GM23338 (cell line): ENCODE results near the gene ATG9B. TPM values are rescaled to one million over a fixed set of nuclear protein-coding genes. Genes with fewer than 3 reads are reported as not detected.
A peak's percentile ranks its signal among the peaks of the same experiment; 100 is the strongest.

Experiments used
- ATAC-seq: fragments of 200-7000 bp; cut with Tn5 transposase; 3 replicates; pipeline ENCODE4 v1.9.1; 2020
- DNase-seq: peaks from one replicate; pipeline ENCODE4 v3.0.0-alpha.2; 2015; ENCODE audit warnings: low spot score
- H2AFZ ChIP-seq: fragments of 200-600 bp; sonication (generic); 2 replicates; pipeline ENCODE4 v1.8.0; 2016; ENCODE audit warnings: antibody characterized with exemption, mild to moderate bottlenecking, moderate library complexity
- H3F3A ChIP-seq: fragments of 200-600 bp; sonication (generic); replicated peaks from 2 replicates; pipeline ENCODE4 v1.8.0; 2017; ENCODE audit warnings: antibody characterized with exemption, mixed run types, low read depth
- H3K27ac ChIP-seq: fragments of 200-600 bp; sonication (generic); 2 replicates; pipeline ENCODE4 v1.6.1; 2016; ENCODE audit warnings: low read depth
- H3K27me3 ChIP-seq: fragments of 200-600 bp; sonication (generic); 2 replicates; pipeline ENCODE4 v1.8.0; 2016; ENCODE audit warnings: mild to moderate bottlenecking, mixed run types, moderate library complexity; ENCODE audit not compliant: insufficient read depth
- H3K36me3 ChIP-seq: fragments of 200-600 bp; sonication (generic); 2 replicates; pipeline ENCODE4 v1.8.0; 2016; ENCODE audit warnings: mild to moderate bottlenecking; ENCODE audit not compliant: insufficient read depth
- H3K4me1 ChIP-seq: fragments of 200-600 bp; sonication (generic); 2 replicates; pipeline ENCODE4 v1.8.0; 2016; ENCODE audit warnings: mild to moderate bottlenecking, moderate library complexity; ENCODE audit not compliant: insufficient read depth
- H3K4me2 ChIP-seq: fragments of 200-600 bp; sonication (generic); 2 replicates; pipeline ENCODE4 v1.7.1; 2017; ENCODE audit warnings: mixed run types
- H3K4me3 ChIP-seq: fragments of 200-600 bp; sonication (generic); 2 replicates; pipeline ENCODE4 v1.6.1; 2016; ENCODE audit warnings: mixed run types
- H3K79me2 ChIP-seq: fragments of 200-600 bp; sonication (generic); replicated peaks from 2 replicates; pipeline ENCODE4 v1.8.0; 2017; ENCODE audit warnings: mild to moderate bottlenecking; ENCODE audit not compliant: insufficient read depth
- H3K9me2 ChIP-seq: fragments of 200-600 bp; sonication (generic); 2 replicates; pipeline ENCODE4 v1.8.0; 2017; ENCODE audit not compliant: insufficient read depth
- H4K20me1 ChIP-seq: fragments of 200-600 bp; sonication (generic); replicated peaks from 2 replicates; pipeline ENCODE4 v1.8.0; 2017; ENCODE audit warnings: mild to moderate bottlenecking; ENCODE audit not compliant: insufficient read depth
- H3K27ac Mint-ChIP-seq: 2 replicates; pipeline ENCODE4 v1.8.0; 2020; ENCODE audit warnings: inconsistent platforms, mild to moderate bottlenecking, moderate library complexity, mixed read lengths
- H3K27me3 Mint-ChIP-seq: 3 replicates; pipeline ENCODE4 v1.8.0; 2022; ENCODE audit warnings: low read depth, mild to moderate bottlenecking, moderate library complexity, mixed read lengths, inconsistent platforms; ENCODE audit not compliant: insufficient read depth, poor library complexity
- H3K36me3 Mint-ChIP-seq: 3 replicates; pipeline ENCODE4 v1.8.0; 2021; ENCODE audit warnings: low read depth, mild to moderate bottlenecking, inconsistent platforms, moderate library complexity, mixed read lengths
- H3K4me1 Mint-ChIP-seq: 3 replicates; pipeline ENCODE4 v1.8.0; 2020; ENCODE audit warnings: mild to moderate bottlenecking, inconsistent platforms, mixed read lengths
- H3K4me3 Mint-ChIP-seq: 3 replicates; pipeline ENCODE4 v1.8.0; 2021; ENCODE audit warnings: moderate library complexity, mild to moderate bottlenecking, inconsistent platforms, mixed read lengths
- H3K9me3 Mint-ChIP-seq: 3 replicates; pipeline ENCODE4 v1.8.0; 2020; ENCODE audit warnings: moderate library complexity, mild to moderate bottlenecking, inconsistent platforms, mixed read lengths
- EZH2 ChIP-seq: fragments of 200-600 bp; sonication (generic); IDR thresholded peaks from one replicate; pipeline ENCODE4 v1.8.0; 2017; ENCODE audit warnings: antibody characterized with exemption, mild to moderate bottlenecking, low read depth; ENCODE audit not compliant: unreplicated experiment
- EZH2phosphoT487 ChIP-seq: fragments of 200-600 bp; sonication (generic); IDR thresholded peaks from one replicate; pipeline ENCODE4 v1.8.1; 2018; ENCODE audit warnings: antibody characterized with exemption; ENCODE audit not compliant: unreplicated experiment
- JUNB ChIP-seq: IDR thresholded peaks from one replicate; pipeline ENCODE4 v1.6.1; 2016; ENCODE audit warnings: antibody characterized with exemption; ENCODE audit not compliant: unreplicated experiment
- polyA plus RNA-seq: library from polyadenylated mRNA; unstranded; fragments of >200 nt; fragmentation: Nextera tagmentation; extraction: Ambion mirVana; gene quantifications from 2 replicates; pipeline ENCODE4 v1.2.1, GENCODE V29; 2016
- total RNA-seq: library from RNA; depleted of rRNA; stranded (reverse); fragments of >200 nt; shearing (Covaris generic); gene quantifications from 2 replicates; pipeline ENCODE4 v1.2.3, GENCODE V29; 2014
- TF ChIP-seq, protein P1 (sequence below): IDR thresholded peaks from one replicate; pipeline ENCODE4 v1.6.1; 2018; ENCODE audit warnings: antibody characterized with exemption; ENCODE audit not compliant: unreplicated experiment
- TF ChIP-seq, protein P2 (sequence below): fragments of 250-450 bp; sonication (Bioruptor Pico); IDR thresholded peaks from 2 replicates; pipeline ENCODE4 v1.5.0; 2020; ENCODE audit warnings: mild to moderate bottlenecking, moderate library complexity
- TF ChIP-seq, protein P3 (sequence below), 2 experiments: fragments of 200-600 bp in 1 of 2; sonication (generic) in 1 of 2; conservative IDR thresholded peaks; 2 replicates each; pipeline versions ENCODE4 v1.5.1 to v1.6.1; 2016 to 2017; ENCODE audit warnings: antibody characterized with exemption in 2 of 2, low read depth in 2 of 2, mild to moderate bottlenecking in 2 of 2, moderate library complexity in 1 of 2

ATG9B gene
- total and polyA plus RNA-seq, 2 experiments from 2014 or later: 1.2 to 3.4 TPM

DNA sequence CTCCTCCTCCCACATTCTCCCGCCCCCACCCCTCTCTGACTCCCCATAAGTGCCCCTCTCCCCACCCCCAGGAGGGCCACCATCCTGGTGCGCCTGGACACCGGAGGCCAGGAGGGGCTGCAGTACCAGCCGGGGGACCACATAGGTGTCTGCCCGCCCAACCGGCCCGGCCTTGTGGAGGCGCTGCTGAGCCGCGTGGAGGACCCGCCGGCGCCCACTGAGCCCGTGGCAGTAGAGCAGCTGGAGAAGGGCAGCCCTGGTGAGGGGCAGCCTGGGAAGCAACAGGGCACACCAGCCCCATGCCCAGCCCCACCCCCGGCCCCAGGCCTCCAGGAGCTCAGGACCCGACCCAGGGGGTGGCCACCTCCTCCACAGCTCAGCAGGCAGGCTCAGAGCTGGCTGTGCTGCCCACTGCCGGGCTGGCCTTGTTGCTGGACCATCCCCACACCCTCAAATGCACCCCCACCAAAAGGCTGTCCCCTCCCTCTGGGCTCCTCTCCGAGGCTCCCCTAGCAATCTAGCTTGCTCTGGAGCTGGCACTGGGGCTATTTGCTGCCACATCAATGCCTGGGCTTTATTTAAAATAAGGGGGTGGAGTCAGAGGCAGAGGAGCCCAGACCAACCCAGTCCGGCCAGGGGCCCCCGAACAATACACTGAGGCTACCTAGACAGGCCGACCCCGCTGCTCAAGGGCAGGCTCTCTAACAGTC, 14.8 kb downstream of the ATG9B start:
- peak overlapping the region; percentile 55 for H3K4me2 ChIP-seq
- 0 out of 2 replicates have a peak overlapping the region, but pooled peaks have one; percentile 23 for H2AFZ ChIP-seq
- H3K27me3 ChIP-seq: peaks cover 12% of the 10 kb centered on the region
- no peaks in the 10 kb centered on the region for H3K79me2 ChIP-seq
- H3K4me3 ChIP-seq: peak overlapping the region; percentile 23; the same call in 1 of the 2 replicates
- Mint-ChIP-seq H3K4me3 (no peak overlapping the region), H3K9me3 (no peaks in the 10 kb centered on the region), H3K36me3 (peaks cover 3% of the 10 kb centered on the region; the same call in 1 of the 3 replicates), H3K27me3 (peaks cover 21% of the 10 kb centered on the region), H3K4me1 (peaks cover 39% of the 10 kb centered on the region), H3K27ac (no peak overlapping the region)
- no peak overlapping the region for H3K27ac ChIP-seq
- no peak for TF ChIP-seq JUNB
- no peak for TF ChIP-seq EZH2
- TF ChIP-seq, protein P1, sequence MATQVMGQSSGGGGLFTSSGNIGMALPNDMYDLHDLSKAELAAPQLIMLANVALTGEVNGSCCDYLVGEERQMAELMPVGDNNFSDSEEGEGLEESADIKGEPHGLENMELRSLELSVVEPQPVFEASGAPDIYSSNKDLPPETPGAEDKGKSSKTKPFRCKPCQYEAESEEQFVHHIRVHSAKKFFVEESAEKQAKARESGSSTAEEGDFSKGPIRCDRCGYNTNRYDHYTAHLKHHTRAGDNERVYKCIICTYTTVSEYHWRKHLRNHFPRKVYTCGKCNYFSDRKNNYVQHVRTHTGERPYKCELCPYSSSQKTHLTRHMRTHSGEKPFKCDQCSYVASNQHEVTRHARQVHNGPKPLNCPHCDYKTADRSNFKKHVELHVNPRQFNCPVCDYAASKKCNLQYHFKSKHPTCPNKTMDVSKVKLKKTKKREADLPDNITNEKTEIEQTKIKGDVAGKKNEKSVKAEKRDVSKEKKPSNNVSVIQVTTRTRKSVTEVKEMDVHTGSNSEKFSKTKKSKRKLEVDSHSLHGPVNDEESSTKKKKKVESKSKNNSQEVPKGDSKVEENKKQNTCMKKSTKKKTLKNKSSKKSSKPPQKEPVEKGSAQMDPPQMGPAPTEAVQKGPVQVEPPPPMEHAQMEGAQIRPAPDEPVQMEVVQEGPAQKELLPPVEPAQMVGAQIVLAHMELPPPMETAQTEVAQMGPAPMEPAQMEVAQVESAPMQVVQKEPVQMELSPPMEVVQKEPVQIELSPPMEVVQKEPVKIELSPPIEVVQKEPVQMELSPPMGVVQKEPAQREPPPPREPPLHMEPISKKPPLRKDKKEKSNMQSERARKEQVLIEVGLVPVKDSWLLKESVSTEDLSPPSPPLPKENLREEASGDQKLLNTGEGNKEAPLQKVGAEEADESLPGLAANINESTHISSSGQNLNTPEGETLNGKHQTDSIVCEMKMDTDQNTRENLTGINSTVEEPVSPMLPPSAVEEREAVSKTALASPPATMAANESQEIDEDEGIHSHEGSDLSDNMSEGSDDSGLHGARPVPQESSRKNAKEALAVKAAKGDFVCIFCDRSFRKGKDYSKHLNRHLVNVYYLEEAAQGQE: no peak
- TF ChIP-seq, protein P2, sequence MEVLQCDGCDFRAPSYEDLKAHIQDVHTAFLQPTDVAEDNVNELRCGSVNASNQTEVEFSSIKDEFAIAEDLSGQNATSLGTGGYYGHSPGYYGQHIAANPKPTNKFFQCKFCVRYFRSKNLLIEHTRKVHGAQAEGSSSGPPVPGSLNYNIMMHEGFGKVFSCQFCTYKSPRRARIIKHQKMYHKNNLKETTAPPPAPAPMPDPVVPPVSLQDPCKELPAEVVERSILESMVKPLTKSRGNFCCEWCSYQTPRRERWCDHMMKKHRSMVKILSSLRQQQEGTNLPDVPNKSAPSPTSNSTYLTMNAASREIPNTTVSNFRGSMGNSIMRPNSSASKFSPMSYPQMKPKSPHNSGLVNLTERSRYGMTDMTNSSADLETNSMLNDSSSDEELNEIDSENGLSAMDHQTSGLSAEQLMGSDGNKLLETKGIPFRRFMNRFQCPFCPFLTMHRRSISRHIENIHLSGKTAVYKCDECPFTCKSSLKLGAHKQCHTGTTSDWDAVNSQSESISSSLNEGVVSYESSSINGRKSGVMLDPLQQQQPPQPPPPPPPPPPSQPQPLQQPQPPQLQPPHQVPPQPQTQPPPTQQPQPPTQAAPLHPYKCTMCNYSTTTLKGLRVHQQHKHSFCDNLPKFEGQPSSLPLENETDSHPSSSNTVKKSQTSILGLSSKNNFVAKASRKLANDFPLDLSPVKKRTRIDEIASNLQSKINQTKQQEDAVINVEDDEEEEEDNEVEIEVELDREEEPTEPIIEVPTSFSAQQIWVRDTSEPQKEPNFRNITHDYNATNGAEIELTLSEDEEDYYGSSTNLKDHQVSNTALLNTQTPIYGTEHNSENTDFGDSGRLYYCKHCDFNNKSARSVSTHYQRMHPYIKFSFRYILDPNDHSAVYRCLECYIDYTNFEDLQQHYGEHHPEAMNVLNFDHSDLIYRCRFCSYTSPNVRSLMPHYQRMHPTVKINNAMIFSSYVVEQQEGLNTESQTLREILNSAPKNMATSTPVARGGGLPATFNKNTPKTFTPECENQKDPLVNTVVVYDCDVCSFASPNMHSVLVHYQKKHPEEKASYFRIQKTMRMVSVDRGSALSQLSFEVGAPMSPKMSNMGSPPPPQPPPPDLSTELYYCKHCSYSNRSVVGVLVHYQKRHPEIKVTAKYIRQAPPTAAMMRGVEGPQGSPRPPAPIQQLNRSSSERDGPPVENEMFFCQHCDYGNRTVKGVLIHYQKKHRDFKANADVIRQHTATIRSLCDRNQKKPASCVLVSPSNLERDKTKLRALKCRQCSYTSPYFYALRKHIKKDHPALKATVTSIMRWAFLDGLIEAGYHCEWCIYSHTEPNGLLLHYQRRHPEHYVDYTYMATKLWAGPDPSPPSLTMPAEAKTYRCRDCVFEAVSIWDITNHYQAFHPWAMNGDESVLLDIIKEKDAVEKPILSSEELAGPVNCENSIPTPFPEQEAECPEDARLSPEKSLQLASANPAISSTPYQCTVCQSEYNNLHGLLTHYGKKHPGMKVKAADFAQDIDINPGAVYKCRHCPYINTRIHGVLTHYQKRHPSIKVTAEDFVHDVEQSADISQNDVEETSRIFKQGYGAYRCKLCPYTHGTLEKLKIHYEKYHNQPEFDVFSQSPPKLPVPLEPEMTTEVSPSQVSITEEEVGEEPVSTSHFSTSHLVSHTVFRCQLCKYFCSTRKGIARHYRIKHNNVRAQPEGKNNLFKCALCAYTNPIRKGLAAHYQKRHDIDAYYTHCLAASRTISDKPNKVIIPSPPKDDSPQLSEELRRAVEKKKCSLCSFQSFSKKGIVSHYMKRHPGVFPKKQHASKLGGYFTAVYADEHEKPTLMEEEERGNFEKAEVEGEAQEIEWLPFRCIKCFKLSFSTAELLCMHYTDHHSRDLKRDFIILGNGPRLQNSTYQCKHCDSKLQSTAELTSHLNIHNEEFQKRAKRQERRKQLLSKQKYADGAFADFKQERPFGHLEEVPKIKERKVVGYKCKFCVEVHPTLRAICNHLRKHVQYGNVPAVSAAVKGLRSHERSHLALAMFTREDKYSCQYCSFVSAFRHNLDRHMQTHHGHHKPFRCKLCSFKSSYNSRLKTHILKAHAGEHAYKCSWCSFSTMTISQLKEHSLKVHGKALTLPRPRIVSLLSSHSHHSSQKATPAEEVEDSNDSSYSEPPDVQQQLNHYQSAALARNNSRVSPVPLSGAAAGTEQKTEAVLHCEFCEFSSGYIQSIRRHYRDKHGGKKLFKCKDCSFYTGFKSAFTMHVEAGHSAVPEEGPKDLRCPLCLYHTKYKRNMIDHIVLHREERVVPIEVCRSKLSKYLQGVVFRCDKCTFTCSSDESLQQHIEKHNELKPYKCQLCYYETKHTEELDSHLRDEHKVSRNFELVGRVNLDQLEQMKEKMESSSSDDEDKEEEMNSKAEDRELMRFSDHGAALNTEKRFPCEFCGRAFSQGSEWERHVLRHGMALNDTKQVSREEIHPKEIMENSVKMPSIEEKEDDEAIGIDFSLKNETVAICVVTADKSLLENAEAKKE (CRISPR knock-in tag): no peak
- TF ChIP-seq, protein P3, sequence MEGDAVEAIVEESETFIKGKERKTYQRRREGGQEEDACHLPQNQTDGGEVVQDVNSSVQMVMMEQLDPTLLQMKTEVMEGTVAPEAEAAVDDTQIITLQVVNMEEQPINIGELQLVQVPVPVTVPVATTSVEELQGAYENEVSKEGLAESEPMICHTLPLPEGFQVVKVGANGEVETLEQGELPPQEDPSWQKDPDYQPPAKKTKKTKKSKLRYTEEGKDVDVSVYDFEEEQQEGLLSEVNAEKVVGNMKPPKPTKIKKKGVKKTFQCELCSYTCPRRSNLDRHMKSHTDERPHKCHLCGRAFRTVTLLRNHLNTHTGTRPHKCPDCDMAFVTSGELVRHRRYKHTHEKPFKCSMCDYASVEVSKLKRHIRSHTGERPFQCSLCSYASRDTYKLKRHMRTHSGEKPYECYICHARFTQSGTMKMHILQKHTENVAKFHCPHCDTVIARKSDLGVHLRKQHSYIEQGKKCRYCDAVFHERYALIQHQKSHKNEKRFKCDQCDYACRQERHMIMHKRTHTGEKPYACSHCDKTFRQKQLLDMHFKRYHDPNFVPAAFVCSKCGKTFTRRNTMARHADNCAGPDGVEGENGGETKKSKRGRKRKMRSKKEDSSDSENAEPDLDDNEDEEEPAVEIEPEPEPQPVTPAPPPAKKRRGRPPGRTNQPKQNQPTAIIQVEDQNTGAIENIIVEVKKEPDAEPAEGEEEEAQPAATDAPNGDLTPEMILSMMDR (conservative IDR thresholded peaks at IDR 0.05; ENCODE audit: low read depth in 2 of 2): peak in 1 of 2 experiments; percentile 69; a peak in 3 of 4 replicates
- no peak for TF ChIP-seq EZH2phosphoT487
- H3K36me3 ChIP-seq: no peaks in the 10 kb centered on the region
- no peaks in the 10 kb centered on the region for H4K20me1 ChIP-seq
- ATAC-seq (peak; percentile 11), DNase-seq (peak; percentile 62)
- H3K9me2 ChIP-seq: no peaks in the 10 kb centered on the region
- H3F3A ChIP-seq: 0 out of 2 replicates have a peak, but pooled peaks cover 8% of the 10 kb centered on the region
- peaks cover 24% of the 10 kb centered on the region for H3K4me1 ChIP-seq
